DND-41 (cell line): ENCODE results near the gene CCDC60.

Source experiments
- ATAC-seq: fragments of 200-7000 bp; cut with Tn5 transposase; 3 replicates; pipeline ENCODE4 v1.9.1; 2021; ENCODE audit warnings: low read depth; ENCODE audit not compliant: insufficient read depth
- DNase-seq: peaks from one replicate; pipeline ENCODE4 v3.0.0-alpha.2; 2020
- H2AFZ ChIP-seq: 2 replicates; pipeline ENCODE4 v1.6.0; 2012; ENCODE audit warnings: low read depth, low read length
- H3K27ac ChIP-seq: 2 replicates; pipeline ENCODE4 v1.5.1; 2012; ENCODE audit warnings: low read length, inconsistent platforms
- H3K27me3 ChIP-seq: fragments of 200-600 bp; sonication (generic); 2 replicates; pipeline ENCODE4 v1.6.0; 2012; ENCODE audit warnings: low read length, mild to moderate bottlenecking, inconsistent platforms; ENCODE audit not compliant: insufficient read depth, poor library complexity
- H3K36me3 ChIP-seq: 2 replicates; pipeline ENCODE4 v1.5.1; 2012; ENCODE audit warnings: low read length, inconsistent platforms; ENCODE audit not compliant: insufficient read depth
- H3K4me1 ChIP-seq: 2 replicates; pipeline ENCODE4 v1.5.1; 2012; ENCODE audit warnings: mild to moderate bottlenecking, low read length; ENCODE audit not compliant: insufficient read depth
- H3K4me2 ChIP-seq: 2 replicates; pipeline ENCODE4 v1.6.0; 2012; ENCODE audit warnings: mild to moderate bottlenecking, moderate library complexity, low read length, inconsistent platforms; ENCODE audit not compliant: insufficient read depth
- H3K4me3 ChIP-seq, 2 experiments: fragments of 200-600 bp in 1 of 2; shearing (Covaris generic) in 1 of 2; 2 replicates each; pipeline ENCODE4 v1.5.1; 2012 to 2016; ENCODE audit warnings: inconsistent platforms in 2 of 2, low read length in 2 of 2, mild to moderate bottlenecking in 2 of 2, low read depth in 1 of 2, moderate library complexity in 1 of 2
- H3K79me2 ChIP-seq: 2 replicates; pipeline ENCODE4 v1.6.0; 2012; ENCODE audit warnings: low read length, inconsistent platforms; ENCODE audit not compliant: insufficient read depth
- H3K9ac ChIP-seq: 2 replicates; pipeline ENCODE4 v1.6.0; 2012; ENCODE audit warnings: low read depth, mild to moderate bottlenecking, inconsistent platforms, low read length, moderate library complexity
- H3K9me3 ChIP-seq: 2 replicates; pipeline ENCODE4 v1.5.1; 2012; ENCODE audit warnings: low read length, moderate library complexity, mild to moderate bottlenecking, inconsistent platforms; ENCODE audit not compliant: insufficient read depth, severe bottlenecking
- H4K20me1 ChIP-seq: 2 replicates; pipeline ENCODE4 v1.6.0; 2012; ENCODE audit warnings: low read length; ENCODE audit not compliant: insufficient read depth
- CTCF ChIP-seq: IDR thresholded peaks from 2 replicates; pipeline ENCODE4 v1.5.1; 2012; ENCODE audit warnings: borderline replicate concordance, low read length, moderate library complexity, mild to moderate bottlenecking; ENCODE audit not compliant: poor library complexity, severe bottlenecking; ENCODE audit errors: extremely low read depth
- EZH2 ChIP-seq: IDR thresholded peaks from 3 replicates; pipeline ENCODE4 v1.6.1; 2012; ENCODE audit warnings: borderline replicate concordance, low read depth, mild to moderate bottlenecking, moderate library complexity, low read length, inconsistent platforms; ENCODE audit not compliant: severe bottlenecking

CCDC60 gene

DNA sequence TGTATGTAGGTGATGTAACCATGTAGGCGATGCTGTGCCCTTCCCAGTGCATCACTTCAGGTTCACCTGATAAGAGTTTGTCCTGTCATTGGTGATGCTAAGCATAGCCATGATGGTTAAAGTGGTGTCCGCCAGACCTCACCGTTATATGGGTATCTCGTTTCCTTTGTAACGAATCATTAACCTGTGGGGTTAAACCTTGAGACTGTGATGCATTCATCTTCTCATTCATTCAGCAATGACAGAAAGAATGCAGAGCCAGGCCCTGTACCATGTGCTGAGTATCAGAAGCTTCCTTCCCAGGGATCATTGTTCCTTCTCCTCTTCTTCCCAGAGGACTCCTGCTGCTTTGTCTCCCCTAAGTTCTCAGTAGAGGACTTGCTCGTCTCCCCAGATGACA, 84.9 kb downstream of the CCDC60 start:
- H3K27ac ChIP-seq = no peak overlapping the region
- no peaks in the 10 kb centered on the region for H4K20me1 ChIP-seq
- no peak for DNase-seq
- no peak overlapping the region for H3K9ac ChIP-seq
- ATAC-seq = no peak
- peaks cover 6% of the 10 kb centered on the region; the same call in 1 of the 2 replicates for H3K4me1 ChIP-seq
- peaks cover 3% of the 10 kb centered on the region for H3K27me3 ChIP-seq
- H2AFZ ChIP-seq = no peak overlapping the region
- no peaks in the 10 kb centered on the region for H3K79me2 ChIP-seq
- H3K9me3 ChIP-seq = no peaks in the 10 kb centered on the region
- no peaks in the 10 kb centered on the region for H3K36me3 ChIP-seq
- H3K4me3 ChIP-seq = no peak overlapping the region
- TF ChIP-seq CTCF = no peak
- no peak overlapping the region for H3K4me2 ChIP-seq

GRCh38 chr12:119423285-119423684, 88.8 kb downstream of the CCDC60 start:
- Histone ChIP-seq H3K27me3 (peaks cover 3% of the 10 kb centered on the region), H2AFZ (no peak overlapping the region), H3K79me2 (no peaks in the 10 kb centered on the region), H4K20me1 (no peaks in the 10 kb centered on the region), H3K4me2 (no peak overlapping the region), H3K36me3 (no peaks in the 10 kb centered on the region), H3K4me1 (no peaks in the 10 kb centered on the region), H3K27ac (no peak overlapping the region), H3K4me3 (no peak overlapping the region), H3K9me3 (no peaks in the 10 kb centered on the region), H3K9ac (no peak overlapping the region)
- ATAC-seq (peak; percentile 54; the same call in 1 of the 3 replicates), DNase-seq (peak; percentile 13)
- TF ChIP-seq EZH2 = no peak
- no peak for TF ChIP-seq CTCF

- Histone ChIP-seq H3K4me1 (no peaks in the 10 kb centered on the region), H3K27me3 (peaks cover 3% of the 10 kb centered on the region), H3K9me3 (no peaks in the 10 kb centered on the region), H3K36me3 (no peaks in the 10 kb centered on the region), H2AFZ (no peak overlapping the region), H3K27ac (no peak overlapping the region), H3K79me2 (no peaks in the 10 kb centered on the region), H3K4me2 (no peak overlapping the region), H3K9ac (no peak overlapping the region), H4K20me1 (no peaks in the 10 kb centered on the region), H3K4me3 (no peak overlapping the region)
- ATAC-seq (no peak), DNase-seq (no peak)
- TF ChIP-seq EZH2 (no peak), CTCF (no peak)
Observed at GRCh38 chr12:119425623-119426022, 91.1 kb downstream of the CCDC60 start.

GRCh38 chr12:119431151-119431550, 96.6 kb downstream of the CCDC60 start:
- TF ChIP-seq EZH2 (no peak), CTCF (no peak)
- H3K9me3 ChIP-seq = no peaks in the 10 kb centered on the region
- no peak for ATAC-seq

More at GRCh38 chr12:119431151-119431550, 96.6 kb downstream of the CCDC60 start:
- no peak overlapping the region for H2AFZ ChIP-seq
- no peaks in the 10 kb centered on the region for H3K79me2 ChIP-seq
- no peaks in the 10 kb centered on the region for H3K4me1 ChIP-seq
- DNase-seq = no peak
- H4K20me1 ChIP-seq = no peaks in the 10 kb centered on the region
- H3K36me3 ChIP-seq = no peaks in the 10 kb centered on the region
- no peak overlapping the region for H3K9ac ChIP-seq
- H3K4me2 ChIP-seq = no peak overlapping the region
- no peak overlapping the region for H3K4me3 ChIP-seq
- no peaks in the 10 kb centered on the region for H3K27me3 ChIP-seq
- H3K27ac ChIP-seq = no peak overlapping the region
